Body of pancreas (tissue), 4 donors: Measurements from ENCODE around the gene KLHL17.

Experiments used
- CTCF ChIP-seq, 7 experiments: fragments of 450-650 bp in 4 of 7; fragments of 200-600 bp in 3 of 7; sonication (generic) in 3 of 7; IDR thresholded peaks; one replicate each; pipeline ENCODE4 v1.5.1; 2016 to 2019; ENCODE audit warnings: antibody characterized with exemption in 7 of 7
- POLR2A ChIP-seq, 3 donors: fragments of 450-650 bp; IDR thresholded peaks; one replicate each; pipeline ENCODE4 v1.6.1; 2016; ENCODE audit warnings: antibody characterized with exemption in 3 of 3, mild to moderate bottlenecking in 2 of 3

- TF ChIP-seq CTCF (IDR thresholded peaks at IDR 0.05): no peak
- TF ChIP-seq POLR2A (IDR thresholded peaks at IDR 0.05): no peak
These were observed 44.0 kb downstream of the KLHL17 start for GRCh38 chr1:1004420-1004779.
